Erythroblast (primary cell): Measurements from ENCODE around the gene ADPRHL1.

Experiments used
- GATA1 ChIP-seq: IDR thresholded peaks from 2 replicates; pipeline ENCODE4 v1.6.1; 2011; ENCODE audit warnings: low read depth, mild to moderate bottlenecking, control low read depth, low read length, moderate library complexity
- POLR2A ChIP-seq: IDR thresholded peaks from 2 replicates; pipeline ENCODE4 v1.6.1; 2011; ENCODE audit warnings: mild to moderate bottlenecking, low read length

GRCh38 chr13:113365583-113365970, 87.7 kb downstream of the ADPRHL1 start:
- TF ChIP-seq POLR2A (no peak), GATA1 (no peak)
